K562 (cell line): ENCODE results near the gene COPA. TPM values are rescaled to one million over a fixed set of nuclear protein-coding genes. Genes with fewer than 3 reads are reported as not detected.
A peak's percentile ranks its signal among the peaks of the same experiment; 100 is the strongest.

ENCODE experiments used
- DEAF1 ChIP-seq: fragments of 450-650 bp; formaldehyde crosslinking; IDR thresholded peaks from 2 replicates; pipeline ENCODE4 v1.4.0; 2020; ENCODE audit warnings: mild to moderate bottlenecking, moderate library complexity
- ETV1 ChIP-seq: fragments of 450-650 bp; conservative IDR thresholded peaks from 2 replicates; pipeline ENCODE4 v1.6.1; 2016; ENCODE audit warnings: missing genetic modification characterization, control low read depth, low read depth, missing compliant biosample characterization
- HBP1 ChIP-seq: fragments of 450-650 bp; formaldehyde crosslinking; IDR thresholded peaks from 2 replicates; pipeline ENCODE4 v1.4.0; 2022; ENCODE audit warnings: missing genetic modification characterization
- HDAC6 ChIP-seq: IDR thresholded peaks from 2 replicates; pipeline ENCODE4 v1.6.1; 2012; ENCODE audit warnings: low read depth, mild to moderate bottlenecking, control low read depth, inconsistent platforms, low read length, moderate library complexity
- HNRNPUL1 ChIP-seq: fragments of 200-400 bp; formaldehyde crosslinking; IDR thresholded peaks from 2 replicates; pipeline ENCODE4 v1.6.1; 2017; ENCODE audit warnings: low read length
- LCOR ChIP-seq: sonication (generic); formaldehyde crosslinking; IDR thresholded peaks from 2 replicates; pipeline ENCODE4 v1.8.0; 2022; ENCODE audit warnings: mild to moderate bottlenecking, missing genetic modification reagents
- MAX ChIP-seq: sonication (generic); formaldehyde crosslinking; IDR thresholded peaks from 2 replicates; pipeline ENCODE4 v1.9.0; 2022; ENCODE audit warnings: mild to moderate bottlenecking, missing genetic modification reagents
- NONO ChIP-seq, 2 experiments: fragments of 200-400 bp in 1 of 2; fragments of 450-650 bp in 1 of 2; formaldehyde crosslinking in 1 of 2; IDR thresholded peaks; 2 replicates each; pipeline ENCODE4 v1.6.1; 2017; ENCODE audit warnings: low read depth in 2 of 2, mild to moderate bottlenecking in 2 of 2, moderate library complexity in 2 of 2, low read length in 1 of 2
- RB1 ChIP-seq: fragments of 450-650 bp; IDR thresholded peaks from 2 replicates; pipeline ENCODE4 v1.6.1; 2017; ENCODE audit warnings: low read depth, mild to moderate bottlenecking
- REST ChIP-seq, 2 experiments: fragments of 450-650 bp; formaldehyde crosslinking in 1 of 2; IDR thresholded peaks; 2 replicates each; pipeline versions ENCODE4 v1.4.0 to v1.6.1; 2014 to 2020; ENCODE audit warnings: mild to moderate bottlenecking in 2 of 2, borderline replicate concordance in 1 of 2, low read depth in 1 of 2
- TCF7L2 ChIP-seq: fragments of 150-350 bp; IDR thresholded peaks from 2 replicates; pipeline ENCODE4 v1.6.1; 2016; ENCODE audit warnings: low read depth, mild to moderate bottlenecking, low read length, moderate library complexity
- TFAP4 ChIP-seq: sonication (generic); formaldehyde crosslinking; IDR thresholded peaks from 2 replicates; pipeline ENCODE4 v1.8.0; 2022; ENCODE audit warnings: missing genetic modification reagents, mild to moderate bottlenecking, moderate library complexity, borderline replicate concordance
- polyA plus RNA-seq, 8 experiments: library from polyadenylated mRNA; depleted of rRNA in 4 of 8; stranded (reverse) in 5 of 8; unstranded in 3 of 8; fragments of >200 nt; fragmentation: Nextera tagmentation in 2 of 8; fragmentation: Illumina TruSeq in 1 of 8; extraction: Ambion mirVana in 2 of 8; extraction: Trizol in 1 of 8; gene quantifications; 2 replicates each; pipeline versions ENCODE4 v1.2.1 to v1.2.3, GENCODE V29; 2011 to 2014; ENCODE audit warnings: inconsistent platforms in 1 of 8, missing spikeins in 1 of 8
- total RNA-seq, 7 experiments: library from RNA; depleted of rRNA in 6 of 7; stranded (reverse); fragments of >200 nt in 6 of 7; fragmentation: Illumina TruSeq in 2 of 7; extraction: Trizol in 2 of 7; gene quantifications; 2 replicates each; pipeline versions ENCODE4 v1.2.1 to v1.2.3, GENCODE V29; 2011 to 2021; ENCODE audit warnings: low replicate concordance in 1 of 7

The COPA gene
- total and polyA plus RNA-seq, 9 of the 15 experiments (the other 6 are each of a cell fraction or from before 2014, with no cell fraction given): 49.8 to 222 (median 110) TPM

GRCh38 chr1:160291248-160292220, 51.5 kb downstream of the COPA start (continued):
- peak; percentile 54; the same call in 1 of the 2 replicates for TF ChIP-seq REST (IDR thresholded peaks at IDR 0.05; ENCODE audit: borderline replicate concordance)
- no peak for TF ChIP-seq REST (CRISPR knock-in tag; IDR thresholded peaks at IDR 0.05; ENCODE audit: low read depth)
- peak; percentile 15; the same call in 1 of the 2 replicates for TF ChIP-seq DEAF1
- TF ChIP-seq HDAC6: no peak
- peak; percentile 23; the same call in 1 of the 2 replicates for TF ChIP-seq TFAP4 (CRISPR knock-in tag)
- TF ChIP-seq HNRNPUL1: no peak
- no peak for TF ChIP-seq RB1
- TF ChIP-seq TCF7L2: no peak
- TF ChIP-seq HBP1 (CRISPR knock-in tag): no peak
- TF ChIP-seq ETV1 (tag): no peak
- TF ChIP-seq LCOR: no peak
- 0 out of 2 replicates have a peak, but pooled peaks have one; percentile 16 for TF ChIP-seq MAX (CRISPR knock-in tag)
- no peak for TF ChIP-seq NONO (IDR thresholded peaks at IDR 0.05; ENCODE audit: low read depth in 2 of 2, low read length in 1 of 2)
